Glomerular visceral epithelial cell (primary cell): ENCODE data around the gene MYPOP.
"Not testable (repeated sequence)": the region's sequence is repeated elsewhere in the genome, so short reads cannot be mapped to it uniquely, and the experiment has no call there.

ENCODE experiments used
- DNase-seq: peaks from one replicate; pipeline ENCODE4 v3.0.0-alpha.2; 2016; ENCODE audit errors: extremely low spot score

Gene MYPOP

DNA sequence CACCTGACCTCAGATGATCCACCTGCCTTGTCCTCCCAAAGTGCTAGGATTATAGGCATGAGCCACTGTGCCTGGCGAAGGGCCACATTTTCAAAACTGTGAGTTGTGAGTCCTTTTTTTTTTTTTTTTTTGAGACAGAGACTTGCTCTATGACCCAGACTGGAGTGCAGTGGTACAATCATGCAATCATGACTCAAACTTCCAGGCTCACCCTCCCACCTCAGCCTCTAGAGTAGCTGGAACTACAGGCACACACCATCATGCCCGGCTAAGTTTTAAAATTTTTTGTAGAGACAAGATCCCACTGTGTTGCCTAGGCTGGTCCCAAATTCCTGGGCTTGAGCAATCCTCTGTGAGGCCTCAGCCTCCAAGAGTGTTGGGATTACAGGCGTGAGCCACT lies 3.8 kb upstream of the MYPOP start:
- DNase-seq = no peak

DNA sequence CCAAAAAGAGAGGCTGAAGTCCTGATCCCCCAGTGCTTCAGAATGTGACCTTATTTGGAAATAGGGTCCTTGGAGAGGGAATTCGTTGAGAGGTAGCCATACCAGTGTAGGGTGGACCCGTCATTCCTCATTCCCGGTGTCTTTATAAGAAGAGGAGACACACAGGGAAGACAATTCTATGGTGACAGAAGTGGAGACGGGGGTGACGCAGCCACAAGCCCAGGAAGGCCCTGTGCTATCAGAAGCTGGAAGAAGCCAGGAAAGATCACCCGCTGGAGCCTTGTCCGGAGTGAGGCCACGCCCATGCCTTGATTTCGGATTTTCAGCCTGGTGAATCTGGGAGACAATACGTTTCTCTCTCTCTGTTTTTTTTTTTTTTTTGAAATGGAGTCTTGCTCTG lies 2.6 kb upstream of the MYPOP start:
- no peak for DNase-seq

DNA sequence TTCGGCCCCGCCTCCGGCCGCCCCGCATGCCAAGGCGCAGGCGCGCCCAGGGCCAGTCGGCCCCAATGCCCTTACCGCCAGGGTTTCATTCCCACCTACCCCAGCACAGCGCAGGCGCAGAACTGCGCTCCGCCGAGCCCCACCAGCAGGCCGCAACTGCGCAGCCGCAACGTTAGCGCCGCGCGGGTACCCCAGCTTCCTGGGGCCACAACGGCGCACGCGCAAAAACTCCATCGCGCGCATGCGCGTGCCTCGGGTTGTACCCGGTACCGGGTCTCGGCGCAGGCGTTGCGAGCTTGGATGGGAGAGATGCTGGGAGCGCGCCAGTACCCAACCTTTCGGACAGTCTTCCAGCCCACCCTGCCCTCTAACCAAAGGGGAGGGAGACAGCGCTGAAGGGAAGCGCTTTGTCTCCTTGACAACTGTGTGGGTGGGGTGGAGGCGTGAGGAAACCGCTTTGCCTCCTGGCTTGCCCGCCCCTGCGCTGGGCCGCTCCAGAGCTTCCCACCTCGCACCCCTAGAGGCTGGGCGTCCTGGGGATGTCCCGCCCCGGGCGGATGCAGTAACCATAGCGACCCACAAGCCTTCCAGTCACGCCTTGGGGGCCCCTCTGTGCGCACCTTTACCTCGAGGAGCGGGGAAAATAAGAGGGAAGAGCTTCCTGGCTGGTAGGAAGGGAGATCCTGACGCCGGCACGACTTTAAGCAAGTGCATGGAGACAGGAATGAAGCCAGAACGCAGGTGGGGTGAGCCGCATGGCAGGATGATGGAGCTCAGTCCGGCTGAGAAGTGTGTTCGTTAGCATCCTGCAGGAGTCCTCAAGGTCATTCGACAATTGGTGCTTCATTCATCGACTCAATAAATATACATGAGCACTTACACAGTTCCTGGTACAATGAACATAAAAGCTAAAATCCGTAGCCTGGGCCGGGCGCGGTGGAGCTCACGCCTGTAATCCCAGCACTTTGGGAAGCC lies 525 bp upstream of the MYPOP start:
- peak; percentile 99 for DNase-seq

DNA sequence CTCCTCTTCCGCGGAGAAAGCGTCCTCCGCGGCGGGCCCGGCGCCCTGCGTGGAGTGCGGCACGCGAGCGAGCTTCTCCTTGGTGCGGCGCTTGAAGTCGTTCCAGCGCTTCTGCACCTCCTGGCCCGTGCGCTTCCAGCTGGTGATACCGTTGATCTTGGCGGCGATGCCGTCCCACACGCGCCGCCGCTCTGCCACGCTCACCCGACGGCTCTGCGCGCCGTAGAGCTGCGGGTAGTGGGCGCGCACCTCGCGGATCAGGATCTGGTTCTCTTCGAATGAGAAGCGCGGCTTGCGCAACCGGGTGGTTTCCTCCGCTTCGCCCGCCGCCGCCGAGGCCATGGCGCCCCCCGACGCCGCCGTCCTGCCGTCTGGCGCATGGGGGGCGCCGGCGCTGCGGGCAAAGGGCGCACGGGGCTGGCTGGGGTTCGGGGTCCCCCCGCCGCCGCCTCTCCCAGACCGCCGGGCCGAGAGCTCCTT lies 941 bp downstream of the MYPOP start:
- no peak for DNase-seq

DNA sequence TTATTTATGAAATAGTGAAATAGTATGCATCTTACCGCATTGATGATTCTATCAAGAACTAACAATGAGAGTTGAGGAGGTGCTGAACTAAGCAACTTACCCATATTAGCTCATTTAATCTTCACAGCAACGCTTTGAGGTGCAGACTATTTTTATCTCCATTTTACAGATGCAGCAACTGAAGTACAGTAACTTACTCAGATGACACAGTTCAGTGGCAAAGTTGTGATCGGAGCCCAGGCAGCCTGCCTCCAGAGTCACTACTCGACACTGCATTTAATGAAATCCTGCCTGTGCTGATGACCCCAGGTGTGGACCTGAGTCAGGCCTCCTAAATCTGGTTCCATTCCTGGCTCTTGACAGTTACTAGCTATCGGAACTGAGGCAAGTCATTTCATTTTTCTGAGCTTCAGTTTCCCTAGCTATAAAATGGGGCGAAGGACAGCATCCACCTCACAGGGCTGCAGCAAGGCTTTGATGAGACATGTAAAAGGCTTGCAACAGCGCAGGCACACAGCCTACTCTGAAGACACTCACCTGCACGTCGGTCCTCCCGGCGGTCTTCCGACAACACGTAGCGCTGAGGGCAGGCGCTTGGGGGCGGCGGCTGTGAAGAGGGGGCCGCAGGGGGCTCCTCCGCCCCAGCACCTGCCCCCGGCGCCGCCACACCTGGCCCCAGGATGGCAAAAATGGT lies 1.5 kb downstream of the MYPOP start:
- DNase-seq = no peak

DNA sequence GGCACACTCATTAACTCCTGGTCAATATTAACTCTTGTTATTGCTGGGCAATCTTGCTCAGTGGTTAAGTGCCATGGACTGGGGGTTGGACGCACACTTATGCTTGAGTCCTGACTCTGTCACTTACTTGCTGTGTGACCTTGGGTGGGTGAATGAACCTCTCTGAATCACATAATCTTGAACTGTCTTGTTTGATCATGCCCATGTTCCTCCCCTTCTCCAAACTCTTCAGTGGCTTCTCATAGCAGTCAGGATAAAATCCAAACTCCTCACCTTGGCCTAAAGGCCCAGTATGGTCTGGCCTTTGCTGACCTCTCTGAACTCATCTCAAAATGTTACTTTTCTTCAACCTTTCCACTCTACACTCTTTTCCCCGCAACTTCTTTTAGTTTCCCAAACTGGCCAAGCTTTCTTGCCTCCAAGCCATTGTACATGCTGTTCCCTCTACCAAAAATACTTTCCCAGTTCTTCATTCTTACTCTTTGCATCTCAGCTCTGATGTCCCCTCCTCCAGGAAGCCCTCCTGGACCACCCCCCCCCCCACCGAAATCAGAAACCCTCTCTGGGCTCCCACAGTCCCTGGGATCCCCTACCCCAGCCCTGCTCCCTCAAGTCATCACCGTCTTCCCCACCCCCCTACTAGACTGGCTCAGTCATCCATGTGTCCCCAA lies 2.4 kb downstream of the MYPOP start:
- DNase-seq = no peak

DNA sequence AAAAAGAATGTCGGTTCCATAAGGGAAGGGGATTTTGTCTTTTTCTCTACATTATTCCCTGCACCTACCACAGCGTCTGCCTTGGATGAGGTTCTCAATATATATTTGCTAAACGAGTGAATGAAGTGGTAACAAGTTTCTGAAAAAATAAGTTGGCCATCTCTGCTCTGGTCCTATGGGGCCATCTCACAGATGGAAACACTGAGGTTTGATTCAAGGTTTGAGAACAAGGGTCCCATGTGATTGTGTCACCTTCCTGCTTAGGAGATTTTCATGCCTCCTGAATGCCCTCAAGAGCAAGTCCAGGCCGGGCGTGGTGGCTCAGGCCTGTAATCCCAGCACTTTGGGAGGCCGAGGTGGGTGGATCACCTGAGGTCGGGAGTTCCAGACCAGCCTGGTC lies 3.2 kb downstream of the MYPOP start:
- DNase-seq = no peak

DNA sequence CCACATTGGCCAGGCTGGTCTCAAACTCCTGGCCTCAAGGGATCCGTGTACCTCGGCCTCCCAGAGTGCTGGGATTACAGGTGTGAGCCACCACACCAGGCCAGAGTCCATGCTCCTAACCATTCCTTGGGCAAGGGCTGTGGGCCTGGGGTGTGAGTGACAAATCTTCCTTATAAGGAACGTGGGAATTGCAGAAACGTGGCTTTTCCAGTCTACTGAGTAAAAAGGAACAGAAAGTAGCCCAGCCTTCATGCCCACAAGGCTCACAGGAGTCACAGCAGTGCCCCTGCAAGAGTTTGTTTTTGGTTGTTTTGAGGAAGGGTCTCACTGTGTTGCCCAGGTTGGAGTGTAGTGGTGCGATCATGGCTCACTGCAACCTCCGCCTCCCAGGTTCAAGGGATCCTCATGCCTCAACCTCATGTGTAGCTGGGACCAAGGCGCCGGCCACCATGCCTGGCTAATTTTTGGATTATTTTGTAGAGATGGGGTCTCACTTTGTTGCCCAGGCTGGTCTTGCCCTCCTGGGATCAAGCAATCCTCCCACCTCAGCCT lies 5.1 kb downstream of the MYPOP start:
- no peak for DNase-seq

DNA sequence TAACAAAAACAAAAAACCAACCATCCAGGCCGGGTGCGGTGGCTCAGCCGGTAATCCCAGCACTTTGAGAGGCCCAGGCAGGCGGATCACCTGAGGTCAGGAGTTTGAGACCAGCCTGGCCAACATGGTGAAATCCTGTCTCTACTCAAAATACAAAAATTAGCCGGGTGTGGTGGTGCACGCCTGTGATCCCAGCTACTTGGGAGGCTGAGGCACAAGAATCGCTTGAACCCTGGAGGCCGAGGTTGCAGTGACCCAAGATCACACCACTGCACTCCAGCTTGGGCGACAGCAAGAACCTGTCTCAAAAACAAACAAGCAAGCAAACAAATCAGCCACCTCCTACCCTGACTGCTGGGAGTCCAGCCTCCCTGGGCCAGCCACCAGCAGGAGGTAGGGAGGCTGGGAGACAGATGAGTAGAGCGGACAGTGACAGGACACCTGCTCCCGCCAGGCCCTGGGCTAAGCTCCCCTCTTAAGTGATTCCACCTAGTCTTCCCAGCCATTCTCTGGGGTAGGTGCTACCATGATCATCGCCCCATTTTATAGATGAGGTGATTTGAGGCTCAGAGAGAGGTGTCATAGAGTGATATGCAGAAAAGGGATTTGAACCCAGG lies 6.3 kb downstream of the MYPOP start:
- DNase-seq = not testable (repeated sequence)

DNA sequence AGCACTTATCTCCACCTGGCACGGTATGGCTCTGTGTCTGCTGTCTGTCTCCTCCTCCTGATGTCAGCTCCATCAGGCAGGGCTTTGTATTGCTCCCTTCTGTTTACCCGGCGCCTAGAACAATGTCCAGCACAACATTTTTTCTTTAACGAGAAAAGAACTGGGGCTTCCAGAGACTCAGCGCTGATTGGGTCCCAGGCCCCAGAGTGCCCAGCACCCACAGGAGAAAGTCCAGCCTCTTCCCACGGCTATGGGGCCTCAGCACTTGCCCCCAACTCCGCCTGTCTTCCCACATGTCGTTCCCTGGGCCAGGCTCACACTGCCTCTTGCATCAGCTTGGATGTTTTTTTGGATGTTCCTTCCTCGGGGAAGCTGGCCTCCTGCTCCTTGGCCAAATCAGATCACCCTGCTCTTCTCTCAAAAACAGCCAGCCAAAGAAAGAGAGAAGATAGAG lies 6.9 kb downstream of the MYPOP start:
- no peak for DNase-seq

DNA sequence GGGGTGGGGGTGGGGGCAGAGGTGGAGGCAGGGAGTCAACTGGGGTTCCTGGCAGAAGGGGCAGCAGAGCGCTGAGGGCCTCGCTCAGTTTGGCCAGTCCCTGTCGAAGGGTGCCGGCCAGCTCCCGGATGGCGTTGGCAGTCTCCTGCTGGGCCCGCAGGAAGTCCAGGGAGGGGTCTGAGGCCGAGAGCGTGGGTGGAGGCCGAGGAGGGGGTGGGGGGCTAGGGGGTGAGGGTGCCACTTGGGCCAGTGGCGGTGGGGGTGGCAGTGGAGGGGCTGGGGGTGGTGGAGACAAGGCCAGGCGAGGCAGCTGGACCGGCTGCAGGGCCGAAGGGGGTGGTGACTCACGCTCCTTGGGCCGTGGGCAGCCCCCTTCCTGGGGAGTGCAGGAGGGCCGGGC lies 11.5 kb downstream of the MYPOP start:
- DNase-seq = no peak

DNA sequence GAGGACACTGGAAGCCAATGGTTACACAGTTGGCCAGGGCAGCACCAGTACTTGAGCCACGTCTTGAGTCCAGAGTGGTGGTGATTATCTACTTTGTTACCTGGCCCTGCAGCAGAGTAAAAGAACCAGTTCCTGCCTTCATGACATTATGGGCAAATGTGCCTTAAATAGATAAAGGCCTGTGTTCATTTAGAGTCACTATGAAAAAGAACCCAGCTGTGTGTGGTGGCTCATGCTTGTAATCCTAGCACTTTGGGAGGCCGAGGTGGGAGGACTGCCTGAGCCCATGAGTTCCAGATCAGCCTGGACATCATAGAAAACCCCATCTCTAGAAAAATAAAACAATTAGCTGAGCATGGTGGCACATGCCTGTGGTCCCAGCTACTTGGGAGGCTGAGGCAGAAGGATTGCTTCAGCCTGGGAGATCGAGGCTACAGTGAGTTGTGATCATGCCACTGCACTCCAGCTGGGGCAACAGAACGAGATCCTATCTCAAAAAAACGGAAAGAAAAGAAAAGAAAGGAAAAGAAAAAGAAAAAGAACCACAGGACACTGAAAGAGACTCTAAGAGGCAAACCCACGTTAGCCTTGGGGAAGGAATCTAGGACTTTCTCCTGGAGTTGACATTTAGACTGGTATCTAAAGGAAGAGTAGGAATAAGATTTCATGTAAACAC lies 13.1 kb downstream of the MYPOP start:
- no peak for DNase-seq

DNA sequence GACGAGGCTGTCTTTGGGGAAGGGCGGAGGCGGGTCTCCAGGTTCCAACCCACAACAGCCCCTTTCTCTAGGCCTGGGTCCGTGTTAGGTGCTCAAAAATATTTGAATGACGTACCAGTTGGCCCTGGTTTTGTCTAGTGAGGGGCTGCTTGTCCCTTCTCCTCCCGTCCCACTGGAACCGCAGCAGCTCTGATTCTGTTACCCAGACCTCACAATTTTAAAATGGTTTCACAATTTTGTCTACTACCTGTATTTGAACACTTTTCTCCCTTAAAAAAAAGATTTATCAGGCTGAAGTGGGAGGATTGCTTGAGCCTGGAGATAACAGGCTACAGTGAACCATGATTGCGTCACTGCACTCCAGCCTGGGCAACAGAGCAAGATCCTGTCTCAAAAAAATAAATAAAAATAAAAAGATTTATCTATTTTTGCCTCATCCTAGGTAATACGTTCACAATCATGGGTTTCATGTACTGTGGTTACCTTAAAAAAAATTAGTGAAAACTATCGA lies 15.2 kb downstream of the MYPOP start:
- no peak for DNase-seq

DNA sequence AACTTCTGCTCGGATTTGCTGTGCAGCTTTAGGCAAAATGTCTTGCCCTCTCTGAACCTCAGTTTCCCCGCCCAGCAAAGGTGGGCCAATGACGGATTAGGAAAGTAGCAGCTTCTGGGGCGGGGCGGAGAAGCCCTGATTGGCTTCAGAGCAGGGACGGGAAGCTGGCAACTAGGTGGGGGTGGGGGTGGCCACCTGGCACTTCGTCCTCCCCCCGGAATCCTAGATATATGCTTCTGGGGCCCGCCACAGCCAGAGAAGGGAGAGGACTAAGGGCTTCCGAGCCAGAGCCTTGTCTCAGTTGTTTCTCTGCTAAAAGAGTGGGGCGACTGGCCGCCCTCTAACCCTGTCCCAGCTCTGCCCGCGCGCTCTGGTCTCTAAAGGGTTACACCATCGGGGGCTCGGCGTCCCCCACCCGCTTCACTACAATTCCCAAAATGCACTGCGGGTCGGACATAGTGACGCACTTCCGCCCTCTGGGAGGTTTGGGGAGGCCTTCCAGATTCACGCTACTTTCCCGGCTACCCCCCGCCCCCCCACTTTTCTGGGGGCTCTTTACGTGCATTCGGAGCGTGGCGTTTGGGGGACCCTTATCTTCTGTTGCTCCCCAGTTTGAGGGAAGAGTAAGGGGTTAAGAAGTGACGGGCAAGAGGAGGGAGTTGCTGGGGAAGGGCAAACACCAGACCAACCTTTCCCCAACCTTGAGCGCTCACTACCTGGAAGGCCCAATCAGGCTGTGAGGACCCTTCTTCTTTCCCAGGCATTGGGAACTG lies 15.8 kb downstream of the MYPOP start:
- DNase-seq = peak; percentile 88

DNA sequence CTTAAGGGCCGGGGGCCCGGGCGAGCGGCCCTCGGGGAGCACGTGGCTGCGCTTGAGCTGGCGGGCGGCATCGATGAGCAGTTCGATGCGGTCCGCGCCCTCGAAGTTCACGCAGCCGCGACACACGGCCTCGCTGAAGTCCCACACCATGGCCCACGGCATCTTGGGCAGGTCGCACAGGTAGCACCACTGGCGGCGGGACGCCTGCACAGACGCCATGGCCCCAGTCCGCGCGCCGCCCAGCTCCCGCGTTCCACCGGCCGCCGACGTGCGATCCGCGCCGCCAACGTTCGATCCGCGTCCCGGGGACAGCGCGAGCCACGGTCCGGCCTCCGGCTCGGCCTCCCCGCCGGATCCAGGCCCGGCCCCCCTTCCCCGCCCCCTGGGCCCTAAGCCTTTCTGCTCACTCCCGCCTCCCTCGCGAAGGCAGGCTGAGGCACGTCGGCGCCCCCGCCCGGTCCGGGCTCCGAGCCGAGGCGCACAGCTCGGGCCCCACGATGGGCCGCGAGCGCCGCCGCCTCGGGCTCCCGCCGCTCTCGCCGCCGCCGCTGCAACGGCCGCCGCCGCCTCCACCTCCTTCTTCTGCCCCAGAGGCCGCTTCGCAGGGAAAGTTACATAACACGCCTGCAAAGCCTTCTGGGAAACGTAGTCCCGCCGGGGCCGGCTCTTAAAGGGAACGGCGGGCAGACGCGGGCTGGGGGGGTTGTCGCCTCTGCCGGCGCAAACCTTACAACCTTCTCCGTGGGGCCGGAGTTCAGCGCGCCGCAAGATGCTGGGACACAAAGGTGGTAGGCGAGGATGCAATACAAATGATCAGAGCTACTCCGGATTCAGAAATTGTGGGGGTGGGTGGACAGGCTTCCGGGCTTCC lies 16.6 kb downstream of the MYPOP start, which contains the start of gene IRF2BP1:
Gene IRF2BP1 (minus strand): TSS at position 586 of the 871 bp plus-strand sequence. CDS start 367 bp downstream, at position 219.
- peak; percentile 90 for DNase-seq

DNA sequence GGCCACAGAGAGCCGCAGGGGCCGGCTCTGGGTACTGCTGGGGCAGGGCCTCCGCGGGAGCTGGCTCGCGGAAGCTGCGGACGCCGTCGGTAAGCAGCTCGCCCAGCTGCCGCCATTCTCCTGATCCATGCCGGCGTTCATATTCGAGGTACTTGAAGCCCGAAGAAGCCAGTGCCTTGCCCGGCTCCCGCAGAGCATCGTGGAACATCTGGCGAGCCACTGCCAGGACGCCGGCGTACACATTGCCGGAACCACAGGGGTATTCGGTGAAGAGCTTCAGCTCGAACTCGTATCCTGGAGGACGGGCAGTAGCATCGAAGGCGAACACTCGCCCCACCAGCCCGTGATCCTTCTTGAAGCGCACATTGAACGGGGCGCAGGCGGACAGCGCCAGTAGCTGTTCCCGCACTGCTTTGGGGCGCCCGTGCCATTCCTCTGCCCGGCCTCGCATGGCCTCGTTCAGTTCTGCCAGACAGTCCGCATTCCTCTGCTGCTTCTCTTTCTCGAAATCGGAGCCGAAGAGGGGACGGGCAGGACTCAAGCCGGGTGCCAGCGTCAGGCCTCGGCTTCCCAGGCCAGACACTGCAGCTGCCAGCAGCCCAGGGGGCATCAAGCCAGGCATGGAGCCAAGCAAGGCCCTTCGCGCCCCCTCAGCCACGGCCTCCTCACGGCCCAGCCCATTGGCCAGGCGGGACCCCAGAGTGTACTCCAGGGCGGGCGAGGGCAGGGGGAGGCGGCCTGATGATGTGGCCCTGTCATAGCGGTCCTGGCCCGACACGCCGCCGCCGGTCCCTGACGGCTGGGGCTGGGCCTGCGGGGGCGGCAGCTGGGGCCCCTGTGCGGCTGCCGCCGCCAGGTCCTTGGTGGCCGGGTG lies 17.5 kb downstream of the MYPOP start:
- DNase-seq = peak; percentile 19

DNA sequence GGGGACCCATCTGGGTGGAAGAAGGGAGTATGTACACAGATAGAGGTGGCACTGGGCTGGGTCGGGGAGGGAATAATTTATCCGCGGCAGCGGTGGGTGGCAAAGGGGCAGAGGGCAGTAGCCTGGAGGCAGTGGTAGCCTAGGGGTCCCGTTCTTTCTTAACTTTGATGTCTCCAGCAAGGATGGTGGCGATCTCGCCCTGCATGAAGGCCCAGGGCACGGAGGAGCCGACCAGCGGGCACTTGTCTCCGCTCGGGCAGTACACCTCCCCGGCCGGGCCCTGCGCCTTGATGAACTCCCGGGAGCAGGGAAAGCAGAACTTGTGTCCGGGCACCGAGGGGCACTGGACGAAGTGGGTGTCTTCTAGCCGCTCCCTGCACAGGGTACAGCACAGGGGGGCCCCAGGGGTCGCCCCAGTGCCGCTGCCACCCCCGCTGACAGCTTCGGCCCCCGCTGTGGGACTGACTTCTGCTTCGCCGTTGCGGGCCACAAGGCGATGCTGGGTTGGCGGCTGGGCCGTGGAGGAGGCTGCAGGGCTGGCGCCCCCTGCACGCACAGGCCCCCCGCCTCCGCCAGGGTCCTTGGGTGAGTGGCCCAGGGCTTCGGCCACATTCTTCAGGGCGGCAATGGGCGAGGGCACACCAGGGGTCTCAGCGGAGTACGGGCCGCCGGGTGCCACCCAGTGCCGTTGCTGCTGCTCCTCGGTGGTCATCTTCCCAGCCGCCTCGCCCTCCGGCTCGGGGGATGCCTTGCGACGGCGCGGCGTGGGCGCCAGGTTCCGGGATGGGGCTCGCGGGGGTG lies 18.3 kb downstream of the MYPOP start:
- no peak for DNase-seq
